ENCODE measurements around the gene TMEM89. TPM values are rescaled to one million over a fixed set of nuclear protein-coding genes. Genes with fewer than 3 reads are reported as not detected.
A peak's percentile ranks its signal among the peaks of the same experiment; 100 is the strongest.

Gene TMEM89
- total RNA-seq, 4 donors from 2014 or later, result not detected

DNA sequence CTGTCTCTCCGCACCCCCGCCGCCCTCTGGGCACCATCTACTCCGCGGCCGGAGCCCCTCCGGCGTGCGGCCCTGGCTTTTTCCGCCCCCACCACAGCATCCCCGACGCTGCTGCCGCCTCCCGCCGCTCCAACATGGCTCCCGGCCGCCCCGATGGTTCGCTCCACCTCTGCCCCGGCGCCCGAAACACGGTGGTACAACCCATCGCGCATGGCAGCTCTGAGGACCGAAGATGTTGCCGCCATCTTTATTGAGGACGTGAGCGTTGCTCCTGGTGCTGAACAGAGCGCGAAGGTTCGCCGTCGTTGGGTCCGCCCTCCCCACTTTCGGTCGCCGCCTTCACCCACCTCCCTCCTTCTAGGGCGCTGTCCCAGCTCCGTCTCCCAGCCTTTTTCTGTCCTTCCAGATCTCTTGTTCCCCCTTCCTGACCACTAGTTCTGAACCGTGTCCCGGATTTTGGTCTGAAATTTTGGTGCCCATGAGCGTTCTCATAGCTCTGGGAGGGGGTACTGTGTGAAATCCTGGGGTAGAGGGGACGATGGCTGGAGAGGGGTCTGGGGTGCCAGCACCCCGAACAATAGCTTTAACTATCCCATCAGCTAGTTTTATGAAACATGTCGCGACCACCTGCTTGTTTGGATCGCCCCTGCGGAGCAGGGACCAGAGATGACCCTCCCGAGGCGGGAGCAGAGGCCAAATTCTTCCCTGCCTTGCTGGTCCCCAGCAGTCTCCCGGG, 41.4 kb upstream of the TMEM89 start, which contains the start of gene CELSR3:
Gene CELSR3, minus strand, starts transcription at position 134 of the 736 bp plus-strand sequence. CDS start 252 bp downstream, outside the sequence.
- peak within 1 kb of the TSS; percentile 51 to 85 (median 67) for H3K27ac ChIP-seq
- peak; percentile 77 to 82 for DNase-seq
- intact Hi-C loops (cut with DNase I), result no loop called here

DNA sequence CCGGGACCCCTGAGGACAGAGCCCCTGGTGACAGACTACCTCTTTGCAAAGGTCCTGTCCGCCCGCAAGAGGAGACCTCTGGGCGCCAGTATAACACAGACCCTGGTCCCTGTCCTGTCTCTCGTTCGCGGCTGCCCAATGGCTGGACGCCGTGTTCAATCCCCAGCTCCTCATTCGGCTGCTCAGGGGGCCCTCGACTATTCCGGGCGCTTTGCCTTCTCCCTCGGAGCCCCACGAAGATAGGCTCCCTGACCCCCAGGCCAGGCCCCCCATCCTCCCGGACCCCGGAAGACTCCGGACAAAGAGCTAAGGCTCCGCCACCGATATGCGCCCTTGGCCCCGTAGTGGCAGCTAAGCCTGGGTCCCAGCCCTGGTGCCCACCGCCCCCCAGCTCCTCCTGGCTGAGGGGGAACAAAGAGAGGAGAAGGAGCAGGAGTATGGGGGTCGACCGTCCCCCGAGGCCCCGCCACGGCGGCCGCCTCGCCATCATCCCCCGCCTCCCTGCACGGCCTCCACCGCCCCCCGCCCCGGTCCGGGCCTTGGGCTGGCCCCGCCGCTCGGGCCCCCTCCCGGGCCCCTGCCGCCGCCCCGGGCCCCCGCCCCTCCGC, 40.7 kb upstream of the TMEM89 start:
- no peaks in the 10 kb centered on the region for H3K36me3 ChIP-seq
- 1% methylated on average over 14 of the region's 46 CpGs; no CpG with 5 or more reads in 1 of the 2 donors for WGBS, 2 donors
- intact Hi-C loops (cut with DNase I), result no loop called here
- peaks cover 13 to 26% of the 10 kb centered on the region in 2 donors for H3K4me1 ChIP-seq
- H3K27me3 ChIP-seq, result no peaks in the 10 kb centered on the region
- no peak overlapping the region for H3K27ac ChIP-seq
- no peaks in the 10 kb centered on the region for H3K9me3 ChIP-seq
- H3K4me3 ChIP-seq (replicated peaks in 1 of 3), result peak overlapping the region in 1 of 3 donors; percentile 34
- TF ChIP-seq, protein P1, sequence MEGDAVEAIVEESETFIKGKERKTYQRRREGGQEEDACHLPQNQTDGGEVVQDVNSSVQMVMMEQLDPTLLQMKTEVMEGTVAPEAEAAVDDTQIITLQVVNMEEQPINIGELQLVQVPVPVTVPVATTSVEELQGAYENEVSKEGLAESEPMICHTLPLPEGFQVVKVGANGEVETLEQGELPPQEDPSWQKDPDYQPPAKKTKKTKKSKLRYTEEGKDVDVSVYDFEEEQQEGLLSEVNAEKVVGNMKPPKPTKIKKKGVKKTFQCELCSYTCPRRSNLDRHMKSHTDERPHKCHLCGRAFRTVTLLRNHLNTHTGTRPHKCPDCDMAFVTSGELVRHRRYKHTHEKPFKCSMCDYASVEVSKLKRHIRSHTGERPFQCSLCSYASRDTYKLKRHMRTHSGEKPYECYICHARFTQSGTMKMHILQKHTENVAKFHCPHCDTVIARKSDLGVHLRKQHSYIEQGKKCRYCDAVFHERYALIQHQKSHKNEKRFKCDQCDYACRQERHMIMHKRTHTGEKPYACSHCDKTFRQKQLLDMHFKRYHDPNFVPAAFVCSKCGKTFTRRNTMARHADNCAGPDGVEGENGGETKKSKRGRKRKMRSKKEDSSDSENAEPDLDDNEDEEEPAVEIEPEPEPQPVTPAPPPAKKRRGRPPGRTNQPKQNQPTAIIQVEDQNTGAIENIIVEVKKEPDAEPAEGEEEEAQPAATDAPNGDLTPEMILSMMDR (IDR thresholded peaks at IDR 0.05), result no peak
- TF ChIP-seq POLR2A (IDR thresholded peaks at IDR 0.05), result no peak
- no peak for DNase-seq

More for the DNA sequence above, 41.4 kb upstream of the TMEM89 start, which contains the start of gene CELSR3:
- TF ChIP-seq POLR2A (IDR thresholded peaks at IDR 0.05), result peak in 1 of 2 donors; percentile 18
- TF ChIP-seq, protein P1 (IDR thresholded peaks at IDR 0.05), result no peak
- Histone ChIP-seq H3K27me3 (no peaks in the 10 kb centered on the region), H3K4me3 (replicated peaks in 1 of 3) (peak within 1 kb of the TSS; percentile 29 to 47 (median 34)), H3K9me3 (no peaks in the 10 kb centered on the region), H3K36me3 (no peaks in the 10 kb centered on the region), H3K4me1 (peaks cover 13 to 26% of the 10 kb centered on the region in 2 donors)
- WGBS, 2 donors, result 1 to 2% methylated on average over 22 to 35 of the region's 52 CpGs

DNA sequence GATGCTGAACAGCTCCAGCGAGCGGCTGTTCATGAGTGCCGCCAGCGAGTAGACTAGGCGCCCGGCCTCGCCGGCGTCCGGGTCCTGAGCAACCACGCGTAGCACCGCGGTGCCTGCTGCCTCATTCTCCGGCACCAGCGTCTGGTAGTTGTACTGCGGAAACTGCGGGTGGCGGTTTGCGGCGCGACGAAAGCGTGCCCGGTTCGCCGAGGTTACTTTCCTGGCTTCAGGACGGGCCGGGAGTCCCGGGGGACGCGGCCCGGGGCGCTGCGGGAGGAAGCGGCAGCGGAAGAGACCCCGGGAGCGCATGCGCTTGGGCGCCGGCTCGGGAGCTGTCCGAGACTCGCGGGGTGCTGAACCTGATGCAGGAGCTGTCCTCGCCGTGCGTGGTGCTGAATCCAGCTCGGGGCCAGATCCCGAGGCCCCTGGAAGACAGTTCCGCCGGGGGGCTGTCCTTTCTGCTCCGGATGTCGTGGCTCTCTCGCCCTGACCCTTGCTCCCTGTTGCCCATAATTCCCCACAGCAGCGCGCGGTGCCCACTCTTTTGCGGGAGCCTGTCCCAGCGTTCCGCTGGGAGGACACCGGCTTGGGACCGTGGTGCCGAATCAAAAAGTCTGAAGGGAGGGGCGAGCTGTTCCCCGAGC, 40.1 kb upstream of the TMEM89 start:
- H3K27me3 ChIP-seq, result no peaks in the 10 kb centered on the region
- DNase-seq, result peak; percentile 66 to 70
- peak overlapping the region in 1 of 3 donors; percentile 2 for H3K4me3 ChIP-seq (replicated peaks in 1 of 3)
- H3K36me3 ChIP-seq, result no peaks in the 10 kb centered on the region
- WGBS, 2 donors, result 2 to 53% methylated on average over 3 to 9 of the region's 67 CpGs
- TF ChIP-seq, protein P1 (IDR thresholded peaks at IDR 0.05), result peak in 1 of 6 experiments; percentile 2
- TF ChIP-seq POLR2A (IDR thresholded peaks at IDR 0.05), result no peak
- peaks cover 17 to 30% of the 10 kb centered on the region in 2 donors for H3K4me1 ChIP-seq
- no peak overlapping the region for H3K27ac ChIP-seq
- intact Hi-C loops (cut with DNase I), result no loop called here
- H3K9me3 ChIP-seq, result no peaks in the 10 kb centered on the region

DNA sequence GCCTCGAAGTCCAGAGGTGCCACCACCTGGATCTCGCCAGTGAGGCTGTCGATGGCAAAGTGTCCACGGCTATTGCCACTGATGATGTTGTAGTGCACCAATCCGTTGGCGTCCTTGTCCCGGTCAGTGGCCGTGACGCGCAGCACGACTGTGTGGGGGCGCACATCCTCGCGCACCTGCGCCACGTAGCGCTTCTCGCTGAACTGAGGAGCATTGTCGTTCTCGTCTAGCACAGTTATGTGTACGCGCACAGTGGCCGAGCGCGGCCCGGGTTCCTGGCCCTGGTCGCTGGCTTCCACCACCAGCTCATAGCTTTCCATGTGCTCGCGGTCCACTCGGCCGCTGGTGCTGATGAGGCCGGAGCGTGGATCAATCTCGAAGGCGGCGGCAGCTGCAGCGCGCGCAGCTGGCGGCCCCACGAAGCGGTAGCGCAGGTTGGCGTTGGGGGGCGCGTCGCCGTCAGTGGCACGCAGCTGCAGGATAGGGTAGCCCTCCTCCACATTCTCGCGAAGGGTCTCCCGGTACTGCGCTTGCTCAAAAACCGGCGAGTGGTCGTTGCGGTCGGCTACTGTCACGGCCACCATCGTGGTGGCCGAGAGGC, 39.3 kb upstream of the TMEM89 start:
- 88 to 91% methylated on average over 8 to 20 of the region's 61 CpGs for WGBS, 2 donors
- intact Hi-C loops (cut with DNase I), result no loop called here
- no peak for DNase-seq

More for the DNA sequence above, 39.3 kb upstream of the TMEM89 start:
- Histone ChIP-seq H3K9me3 (no peaks in the 10 kb centered on the region), H3K4me3 (replicated peaks in 1 of 3) (peak overlapping the region in 1 of 3 donors; percentile 2), H3K27ac (no peak overlapping the region), H3K4me1 (peaks cover 17 to 36% of the 10 kb centered on the region in 2 donors), H3K36me3 (no peaks in the 10 kb centered on the region), H3K27me3 (no peaks in the 10 kb centered on the region)
- TF ChIP-seq, protein P1 (IDR thresholded peaks at IDR 0.05), result no peak
- TF ChIP-seq POLR2A (IDR thresholded peaks at IDR 0.05), result no peak

All from thyroid gland (tissue), 4 donors.